ENCODE measurements around the gene ZMIZ1.

The ZMIZ1 gene

DNA sequence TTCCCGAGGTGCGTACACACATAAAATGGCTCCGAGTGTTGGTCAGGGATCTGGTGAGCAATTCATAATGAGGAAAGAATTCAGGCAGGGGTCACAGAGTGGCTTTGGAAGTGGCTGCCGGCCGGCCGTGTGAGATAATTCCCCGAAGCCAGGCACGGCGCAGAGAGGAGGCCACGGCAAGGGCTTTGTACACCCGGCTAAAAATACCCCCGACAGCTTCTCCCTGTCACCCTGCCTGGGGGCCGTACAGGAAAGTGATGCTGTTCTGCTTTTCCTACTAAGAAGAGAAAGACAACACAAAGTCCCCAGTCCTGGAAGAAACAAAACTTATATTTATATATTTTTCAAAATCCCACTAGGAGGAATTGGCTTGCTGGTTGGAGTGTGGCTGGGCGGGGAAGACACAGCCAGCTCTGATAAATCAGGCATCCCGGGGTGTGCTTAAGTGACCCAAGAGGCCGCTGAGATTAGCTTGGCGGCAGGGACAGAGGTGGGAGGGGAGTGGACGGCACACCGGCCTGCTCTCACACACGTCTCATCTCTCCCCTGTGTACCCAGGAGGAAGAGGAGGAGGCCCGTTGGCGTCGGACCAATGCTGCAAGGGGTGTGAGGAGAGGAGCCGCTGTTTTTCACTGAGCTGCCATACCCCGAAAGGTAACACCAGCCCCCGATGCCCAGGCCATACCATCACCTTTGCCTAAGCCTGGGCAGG lies 70.5 kb downstream of the ZMIZ1 start:
- TF ChIP-seq, protein P1, sequence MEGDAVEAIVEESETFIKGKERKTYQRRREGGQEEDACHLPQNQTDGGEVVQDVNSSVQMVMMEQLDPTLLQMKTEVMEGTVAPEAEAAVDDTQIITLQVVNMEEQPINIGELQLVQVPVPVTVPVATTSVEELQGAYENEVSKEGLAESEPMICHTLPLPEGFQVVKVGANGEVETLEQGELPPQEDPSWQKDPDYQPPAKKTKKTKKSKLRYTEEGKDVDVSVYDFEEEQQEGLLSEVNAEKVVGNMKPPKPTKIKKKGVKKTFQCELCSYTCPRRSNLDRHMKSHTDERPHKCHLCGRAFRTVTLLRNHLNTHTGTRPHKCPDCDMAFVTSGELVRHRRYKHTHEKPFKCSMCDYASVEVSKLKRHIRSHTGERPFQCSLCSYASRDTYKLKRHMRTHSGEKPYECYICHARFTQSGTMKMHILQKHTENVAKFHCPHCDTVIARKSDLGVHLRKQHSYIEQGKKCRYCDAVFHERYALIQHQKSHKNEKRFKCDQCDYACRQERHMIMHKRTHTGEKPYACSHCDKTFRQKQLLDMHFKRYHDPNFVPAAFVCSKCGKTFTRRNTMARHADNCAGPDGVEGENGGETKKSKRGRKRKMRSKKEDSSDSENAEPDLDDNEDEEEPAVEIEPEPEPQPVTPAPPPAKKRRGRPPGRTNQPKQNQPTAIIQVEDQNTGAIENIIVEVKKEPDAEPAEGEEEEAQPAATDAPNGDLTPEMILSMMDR (IDR thresholded peaks at IDR 0.05), result no peak

DNA sequence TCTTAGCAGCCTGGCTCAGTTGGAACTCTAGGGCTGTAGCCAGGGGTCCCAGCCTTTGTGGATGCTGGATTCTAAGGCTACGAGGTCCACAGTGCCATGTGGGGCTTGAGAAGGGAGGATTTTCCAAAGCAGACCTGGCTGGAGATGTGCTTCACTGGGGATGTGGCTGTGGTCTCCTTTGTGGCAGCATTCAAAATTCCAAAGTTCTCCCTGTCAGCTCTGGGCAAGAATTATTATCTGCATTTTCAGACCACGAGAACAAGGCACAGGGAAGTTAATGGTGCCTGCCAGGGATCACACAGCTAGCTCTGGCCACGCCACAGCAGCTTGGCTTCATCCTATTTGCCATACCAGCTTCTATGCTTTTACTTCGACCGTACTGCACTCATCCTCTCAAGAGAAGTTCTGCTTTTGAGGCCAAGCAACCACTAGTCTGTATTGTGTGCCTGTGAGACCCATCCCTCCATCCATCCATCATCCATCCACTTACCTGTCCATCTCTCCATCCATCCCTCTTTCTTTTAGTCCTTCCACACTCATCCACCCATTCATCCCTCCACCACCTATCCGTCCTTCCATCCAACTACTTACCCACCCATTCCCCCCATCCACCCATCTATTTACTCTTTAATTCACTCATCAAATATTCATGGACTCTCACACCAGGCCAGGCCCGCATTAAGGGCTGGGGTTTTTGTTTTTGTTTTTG lies 71.5 kb downstream of the ZMIZ1 start:
- TF ChIP-seq, protein P1 (IDR thresholded peaks at IDR 0.05), result no peak

DNA sequence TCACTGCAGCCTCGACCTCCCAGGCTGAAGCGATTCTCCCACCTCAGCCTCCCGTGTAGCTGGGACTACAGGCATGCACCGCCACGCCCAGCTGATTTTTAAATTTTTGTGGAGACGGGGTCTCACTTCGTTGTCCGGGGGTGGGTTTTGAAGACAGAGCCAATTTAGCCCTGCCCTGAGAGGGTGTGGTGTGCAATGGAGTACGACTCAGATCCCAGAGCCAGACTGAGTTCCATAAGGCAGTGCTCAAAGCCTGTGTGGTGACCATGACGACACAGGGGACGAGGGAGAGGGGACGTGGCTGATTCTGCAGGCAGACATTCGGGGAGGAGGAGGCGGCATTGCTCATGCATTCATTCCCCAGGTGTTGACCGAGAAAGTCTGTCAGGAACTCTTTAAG lies 72.1 kb downstream of the ZMIZ1 start:
- TF ChIP-seq, protein P1 (IDR thresholded peaks at IDR 0.05), result no peak

DNA sequence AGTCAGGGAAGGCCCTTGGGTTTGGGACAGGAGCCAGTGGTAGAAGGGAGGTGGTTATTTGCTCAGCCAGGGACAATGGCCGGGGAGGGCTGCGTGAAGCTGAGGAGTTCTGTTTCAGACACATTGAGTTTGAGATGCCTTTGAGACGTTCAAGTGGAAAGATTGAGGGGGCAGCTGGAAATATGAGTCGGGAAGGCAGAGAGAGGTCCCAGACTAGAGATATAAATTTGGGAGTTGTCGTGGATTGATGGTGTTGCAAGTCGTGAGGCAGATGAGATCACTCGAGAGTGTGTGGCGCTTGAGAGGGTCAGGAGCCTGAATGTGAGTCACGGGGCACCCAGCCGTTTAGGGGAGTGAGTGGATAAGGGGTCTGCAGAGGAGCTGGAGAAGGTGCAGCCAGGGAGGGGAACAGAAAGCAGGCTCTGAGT lies 73.3 kb downstream of the ZMIZ1 start:
- TF ChIP-seq, protein P1 (IDR thresholded peaks at IDR 0.05), result no peak

DNA sequence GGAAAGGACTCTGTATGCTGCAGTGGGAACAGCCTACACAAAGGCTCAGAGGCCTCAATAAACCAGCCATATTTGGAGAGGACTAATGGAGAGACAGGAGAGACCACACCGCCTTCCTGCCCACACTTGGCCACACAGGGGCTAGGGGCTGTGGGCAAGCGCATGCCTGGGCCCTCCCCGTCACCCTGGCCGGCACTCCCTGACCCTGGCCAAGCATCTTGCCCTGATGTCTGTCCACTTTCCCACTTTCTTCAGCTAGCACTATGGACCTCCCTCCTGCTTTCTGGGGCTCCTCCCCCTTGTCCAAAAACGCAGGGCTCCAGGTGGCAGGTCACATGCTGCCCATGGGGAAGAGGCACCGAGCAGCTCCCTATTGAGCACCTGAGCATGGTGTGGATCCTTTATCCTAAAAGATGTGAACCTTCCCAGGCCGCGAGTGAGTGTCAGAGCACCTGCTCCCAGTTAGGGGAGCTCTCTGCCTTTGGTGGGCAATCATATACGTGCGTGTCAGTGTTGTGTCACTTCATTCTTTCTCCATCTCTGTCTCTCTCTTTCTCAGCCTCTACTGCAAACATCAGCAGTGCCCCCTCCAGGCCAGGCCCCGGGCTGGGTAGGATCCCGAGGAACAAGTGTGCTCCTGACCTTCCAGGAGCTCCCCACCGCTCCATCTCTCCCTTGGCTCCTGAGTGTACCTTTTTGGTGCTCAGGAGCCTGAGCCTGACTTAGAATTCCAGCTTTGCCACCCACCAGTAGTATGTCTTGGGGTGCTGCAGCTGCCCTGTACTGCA lies 74.0 kb downstream of the ZMIZ1 start:
- TF ChIP-seq, protein P1 (IDR thresholded peaks at IDR 0.05), result no peak

DNA sequence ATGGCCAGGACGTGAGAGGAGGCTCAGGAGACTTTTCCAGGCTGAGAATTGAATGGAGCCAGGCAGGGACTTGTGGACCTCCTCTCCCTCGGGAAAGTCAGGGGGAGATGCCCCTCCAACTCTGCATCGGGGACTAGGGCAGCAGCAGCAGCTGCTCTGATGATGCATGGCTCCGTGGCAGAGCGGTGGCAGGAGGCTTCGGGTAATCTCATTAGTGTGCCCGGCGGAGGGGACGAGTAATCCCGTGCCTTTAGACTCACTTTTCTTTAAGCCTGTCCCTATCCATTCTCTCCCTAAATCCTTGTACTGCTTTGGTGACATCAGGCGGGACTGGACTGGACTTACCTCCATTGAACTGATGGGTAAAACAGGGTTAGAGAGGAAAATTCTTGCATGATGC lies 75.1 kb downstream of the ZMIZ1 start:
- TF ChIP-seq, protein P1 (IDR thresholded peaks at IDR 0.05), result no peak

DNA sequence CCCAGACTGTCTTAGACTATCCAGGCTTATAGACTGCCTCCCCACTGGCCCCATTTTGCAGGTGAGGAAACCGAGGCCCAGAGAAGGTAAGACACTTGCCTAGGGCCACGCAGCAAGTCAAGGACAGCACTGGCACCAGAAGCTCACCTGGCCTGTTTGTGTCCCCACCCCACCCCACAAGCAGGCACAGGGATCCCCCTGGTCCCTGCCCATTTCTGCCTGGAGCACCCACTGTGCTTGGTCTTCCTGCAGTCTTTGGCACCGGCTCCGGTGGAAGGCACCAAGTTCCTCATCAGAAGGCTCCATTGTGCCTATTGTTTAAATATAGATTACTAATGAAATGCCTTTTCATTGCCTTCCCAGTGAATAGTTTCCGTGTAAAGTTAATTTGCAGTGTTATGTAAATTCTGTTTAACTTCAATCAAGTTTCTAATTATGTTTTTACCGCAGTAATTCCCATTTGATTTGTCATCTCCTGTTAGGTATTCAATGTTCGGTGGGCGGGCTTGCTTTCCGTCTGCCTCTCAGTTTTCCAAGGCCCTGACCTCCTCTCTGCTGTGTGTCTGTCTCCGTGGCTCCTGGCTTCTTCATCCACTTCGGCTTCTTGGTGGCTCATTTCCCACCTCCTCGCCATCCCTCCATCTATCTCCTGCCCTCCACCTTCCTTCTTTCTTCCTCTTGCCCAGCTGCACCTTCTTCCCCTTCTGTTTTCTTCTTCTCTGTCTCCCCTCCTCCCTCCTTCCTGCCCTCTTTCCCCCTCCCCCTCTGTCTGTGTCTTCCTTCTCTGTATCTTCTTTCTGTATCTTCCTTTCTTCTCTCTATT lies 75.8 kb downstream of the ZMIZ1 start:
- TF ChIP-seq, protein P1 (IDR thresholded peaks at IDR 0.05), result no peak

Data from LNCAP (cell line).